K562 (cell line): ENCODE measurements around the gene SHISA9.

Source experiments
- CHD4 ChIP-seq: fragments of 200-600 bp; sonication (generic); IDR thresholded peaks from 3 replicates; pipeline ENCODE4 v1.6.1; 2012; ENCODE audit warnings: low read depth, mild to moderate bottlenecking, mixed read lengths, low read length, inconsistent platforms; ENCODE audit not compliant: insufficient read depth, insufficient replicate concordance, poor library complexity, severe bottlenecking
- DDX20 ChIP-seq: fragments of 450-650 bp; IDR thresholded peaks from 2 replicates; pipeline ENCODE4 v1.6.1; 2016; ENCODE audit warnings: missing genetic modification characterization, low read depth, mild to moderate bottlenecking, missing compliant biosample characterization, moderate library complexity
- EP400 ChIP-seq: fragments of 450-650 bp; IDR thresholded peaks from 2 replicates; pipeline ENCODE4 v1.6.1; 2017; ENCODE audit warnings: antibody characterized with exemption, mild to moderate bottlenecking, moderate library complexity
- FOXM1 ChIP-seq, 2 experiments: fragments of 450-650 bp in 1 of 2; sonication (generic) in 1 of 2; formaldehyde crosslinking in 1 of 2; IDR thresholded peaks; 2 replicates each; pipeline versions ENCODE4 v1.6.1 to v1.9.0; 2017 to 2022; ENCODE audit warnings: low read depth in 2 of 2, mild to moderate bottlenecking in 2 of 2, missing genetic modification reagents in 1 of 2, moderate library complexity in 1 of 2
- YY1 ChIP-seq, 3 experiments: IDR thresholded peaks; 2 replicates each; pipeline ENCODE4 v1.6.1; 2011; ENCODE audit warnings: low read length in 2 of 3, mild to moderate bottlenecking in 2 of 3, moderate library complexity in 2 of 3, borderline replicate concordance in 1 of 3, control low read depth in 1 of 3, low read depth in 1 of 3; ENCODE audit not compliant: insufficient read depth in 3 of 3, insufficient replicate concordance in 2 of 3, control insufficient read depth in 1 of 3, insufficient read length in 1 of 3; ENCODE audit errors: extremely low read depth in 1 of 3
- ZNF707 ChIP-seq: fragments of 250-450 bp; sonication (Bioruptor Pico); conservative IDR thresholded peaks from 2 replicates; pipeline ENCODE4 v1.8.0; 2022; ENCODE audit warnings: inconsistent platforms, mild to moderate bottlenecking, moderate library complexity
- ZSCAN29 ChIP-seq: fragments of 450-650 bp; IDR thresholded peaks from 2 replicates; pipeline ENCODE4 v1.6.1; 2017
- TF ChIP-seq, protein P1 (sequence below): fragments of 450-650 bp; IDR thresholded peaks from 2 replicates; pipeline ENCODE4 v1.6.1; 2016
- TF ChIP-seq, protein P2 (sequence below), 3 experiments: IDR thresholded peaks in 2 of 3; conservative IDR thresholded peaks in 1 of 3; 2 replicates each; pipeline ENCODE4 v1.5.1; 2011 to 2012; ENCODE audit warnings: low read length in 3 of 3, mild to moderate bottlenecking in 3 of 3, control low read depth in 2 of 3, improper control_type of control experiment in 1 of 3, inconsistent platforms in 1 of 3, low read depth in 1 of 3, mixed read lengths in 1 of 3, moderate library complexity in 1 of 3; ENCODE audit not compliant: insufficient read depth in 2 of 3

DNA sequence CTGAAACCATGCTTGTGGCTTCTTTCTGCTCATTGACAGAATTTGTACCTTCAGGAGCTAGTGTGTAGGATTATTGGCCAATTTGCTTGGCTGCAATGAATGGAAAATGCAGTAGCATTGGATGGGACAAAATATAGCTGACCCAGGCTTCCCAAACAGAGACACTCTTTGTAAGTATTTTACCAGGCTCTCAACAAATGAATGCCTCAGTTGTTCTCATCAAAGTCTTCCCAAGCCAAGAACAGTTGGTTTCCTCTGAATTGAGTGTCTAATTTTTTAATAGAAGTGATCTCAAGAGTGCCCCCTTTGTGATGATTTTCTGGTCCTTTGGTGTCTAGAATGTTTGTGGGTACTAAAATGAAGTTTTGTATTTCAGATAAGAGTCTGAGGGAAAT, 140.9 kb downstream of the SHISA9 start:
- TF ChIP-seq ZSCAN29, result no peak
- TF ChIP-seq, protein P1, sequence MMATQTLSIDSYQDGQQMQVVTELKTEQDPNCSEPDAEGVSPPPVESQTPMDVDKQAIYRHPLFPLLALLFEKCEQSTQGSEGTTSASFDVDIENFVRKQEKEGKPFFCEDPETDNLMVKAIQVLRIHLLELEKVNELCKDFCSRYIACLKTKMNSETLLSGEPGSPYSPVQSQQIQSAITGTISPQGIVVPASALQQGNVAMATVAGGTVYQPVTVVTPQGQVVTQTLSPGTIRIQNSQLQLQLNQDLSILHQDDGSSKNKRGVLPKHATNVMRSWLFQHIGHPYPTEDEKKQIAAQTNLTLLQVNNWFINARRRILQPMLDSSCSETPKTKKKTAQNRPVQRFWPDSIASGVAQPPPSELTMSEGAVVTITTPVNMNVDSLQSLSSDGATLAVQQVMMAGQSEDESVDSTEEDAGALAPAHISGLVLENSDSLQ, result no peak
- TF ChIP-seq, protein P2, sequence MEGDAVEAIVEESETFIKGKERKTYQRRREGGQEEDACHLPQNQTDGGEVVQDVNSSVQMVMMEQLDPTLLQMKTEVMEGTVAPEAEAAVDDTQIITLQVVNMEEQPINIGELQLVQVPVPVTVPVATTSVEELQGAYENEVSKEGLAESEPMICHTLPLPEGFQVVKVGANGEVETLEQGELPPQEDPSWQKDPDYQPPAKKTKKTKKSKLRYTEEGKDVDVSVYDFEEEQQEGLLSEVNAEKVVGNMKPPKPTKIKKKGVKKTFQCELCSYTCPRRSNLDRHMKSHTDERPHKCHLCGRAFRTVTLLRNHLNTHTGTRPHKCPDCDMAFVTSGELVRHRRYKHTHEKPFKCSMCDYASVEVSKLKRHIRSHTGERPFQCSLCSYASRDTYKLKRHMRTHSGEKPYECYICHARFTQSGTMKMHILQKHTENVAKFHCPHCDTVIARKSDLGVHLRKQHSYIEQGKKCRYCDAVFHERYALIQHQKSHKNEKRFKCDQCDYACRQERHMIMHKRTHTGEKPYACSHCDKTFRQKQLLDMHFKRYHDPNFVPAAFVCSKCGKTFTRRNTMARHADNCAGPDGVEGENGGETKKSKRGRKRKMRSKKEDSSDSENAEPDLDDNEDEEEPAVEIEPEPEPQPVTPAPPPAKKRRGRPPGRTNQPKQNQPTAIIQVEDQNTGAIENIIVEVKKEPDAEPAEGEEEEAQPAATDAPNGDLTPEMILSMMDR (IDR thresholded peaks at IDR 0.05 in 2 of 3, conservative IDR thresholded peaks at IDR 0.05 in 1 of 3; ENCODE audit: insufficient read depth in 2 of 3, low read depth in 1 of 3, low read length in 3 of 3), result no peak
- no peak for TF ChIP-seq EP400
- no peak for TF ChIP-seq CHD4
- no peak for TF ChIP-seq DDX20 (tag)
- no peak for TF ChIP-seq FOXM1 (IDR thresholded peaks at IDR 0.05; ENCODE audit: low read depth)
- TF ChIP-seq FOXM1 (CRISPR knock-in tag; IDR thresholded peaks at IDR 0.05; ENCODE audit: low read depth), result no peak
- TF ChIP-seq YY1 (IDR thresholded peaks at IDR 0.05; ENCODE audit: borderline replicate concordance in 1 of 3, control insufficient read depth in 1 of 3, extremely low read depth in 1 of 3, insufficient read depth in 3 of 3, insufficient read length in 1 of 3, insufficient replicate concordance in 2 of 3, low read depth in 1 of 3, low read length in 2 of 3), result no peak
- no peak for TF ChIP-seq ZNF707 (CRISPR knock-in tag)
